HepG2 (cell line): Measurements from ENCODE around the gene GRK6. TPM values are rescaled to one million over a fixed set of nuclear protein-coding genes. Genes with fewer than 3 reads are reported as not detected.

ENCODE experiments used
- ATF4 ChIP-seq, 2 experiments: fragments of 450-650 bp in 1 of 2; sonication (generic) in 1 of 2; formaldehyde crosslinking; IDR thresholded peaks; 2 replicates each; pipeline versions ENCODE4 v1.5.0 to v1.8.0; 2020 to 2022; ENCODE audit warnings: mild to moderate bottlenecking in 1 of 2, missing genetic modification reagents in 1 of 2
- CBX1 ChIP-seq: IDR thresholded peaks from one replicate; pipeline ENCODE4 v1.6.1; 2016; ENCODE audit warnings: antibody characterized with exemption, low read depth
- CREBL2 ChIP-seq: sonication (generic); formaldehyde crosslinking; IDR thresholded peaks from 2 replicates; pipeline ENCODE4 v1.8.1; 2023; ENCODE audit warnings: missing genetic modification reagents, mild to moderate bottlenecking, borderline replicate concordance
- DNMT3B ChIP-seq: conservative IDR thresholded peaks from 2 replicates; pipeline ENCODE4 v1.6.1; 2016; ENCODE audit warnings: missing biosample characterization, control low read depth
- EP300 ChIP-seq, 3 experiments: sonication (generic) in 1 of 3; formaldehyde crosslinking in 1 of 3; IDR thresholded peaks; 2 replicates each; pipeline versions ENCODE4 v1.5.1 to v1.6.1; 2011 to 2020; ENCODE audit warnings: low read depth in 2 of 3, low read length in 2 of 3, borderline replicate concordance in 1 of 3, improper control_type of control experiment in 1 of 3, mild to moderate bottlenecking in 1 of 3, missing genetic modification reagents in 1 of 3, moderate library complexity in 1 of 3
- ETV5 ChIP-seq: IDR thresholded peaks from 2 replicates; pipeline ENCODE4 v1.6.1; 2018; ENCODE audit warnings: missing biosample characterization, missing genetic modification reagents, inconsistent platforms, borderline replicate concordance
- GMEB1 ChIP-seq: sonication (generic); formaldehyde crosslinking; IDR thresholded peaks from 2 replicates; pipeline ENCODE4 v1.5.1; 2020; ENCODE audit warnings: missing genetic modification reagents, mild to moderate bottlenecking, borderline replicate concordance
- IKZF4 ChIP-seq: sonication (generic); formaldehyde crosslinking; IDR thresholded peaks from 2 replicates; pipeline ENCODE4 v1.5.1; 2020; ENCODE audit warnings: borderline replicate concordance, mild to moderate bottlenecking, low read depth, missing genetic modification reagents; ENCODE audit errors: not compliant biosample characterization
- LCORL ChIP-seq, 2 experiments: fragments of 450-650 bp in 1 of 2; sonication (generic) in 1 of 2; formaldehyde crosslinking in 1 of 2; IDR thresholded peaks; 2 replicates each; pipeline versions ENCODE4 v1.5.0 to v1.6.1; 2017 to 2020; ENCODE audit warnings: antibody characterized with exemption in 1 of 2, missing genetic modification reagents in 1 of 2
- MAZ ChIP-seq, 2 experiments: sonication (generic) in 1 of 2; formaldehyde crosslinking in 1 of 2; IDR thresholded peaks; 2 replicates each; pipeline versions ENCODE4 v1.5.0 to v1.6.1; 2012 to 2020; ENCODE audit warnings: low read depth in 2 of 2, mild to moderate bottlenecking in 2 of 2, borderline replicate concordance in 1 of 2, improper control_type of control experiment in 1 of 2, low read length in 1 of 2, missing genetic modification reagents in 1 of 2, moderate library complexity in 1 of 2
- MXI1 ChIP-seq: IDR thresholded peaks from 3 replicates; pipeline ENCODE4 v1.6.1; 2012; ENCODE audit warnings: low read depth, low read length, inconsistent platforms, borderline replicate concordance
- PAWR ChIP-seq: sonication (generic); formaldehyde crosslinking; IDR thresholded peaks from 2 replicates; pipeline ENCODE4 v1.4.0; 2020; ENCODE audit warnings: missing genetic modification reagents, mild to moderate bottlenecking, borderline replicate concordance
- POLR2AphosphoS5 ChIP-seq: IDR thresholded peaks from 2 replicates; pipeline ENCODE4 v1.6.1; 2012; ENCODE audit warnings: low read depth, low read length
- TBP ChIP-seq: sonication (generic); formaldehyde crosslinking; IDR thresholded peaks from 2 replicates; pipeline ENCODE4 v1.5.0; 2020; ENCODE audit warnings: missing genetic modification reagents
- TEAD3 ChIP-seq: optimal IDR thresholded peaks from 2 replicates; pipeline ENCODE3; 2016; ENCODE audit warnings: borderline replicate concordance
- ZNF292 ChIP-seq: sonication (generic); formaldehyde crosslinking; IDR thresholded peaks from 2 replicates; pipeline ENCODE4 v1.8.1; 2022; ENCODE audit warnings: mild to moderate bottlenecking, low read depth, missing genetic modification reagents, borderline replicate concordance
- polyA plus RNA-seq, 8 experiments: library from polyadenylated mRNA; depleted of rRNA in 3 of 8; stranded (reverse) in 7 of 8; unstranded in 1 of 8; fragments of >200 nt; fragmentation: Illumina TruSeq in 4 of 8; extraction: Trizol in 4 of 8; gene quantifications; 2 replicates each; pipeline versions ENCODE4 v1.2.1 to v1.2.3, GENCODE V29; 2011 to 2016; ENCODE audit warnings: low read depth in 4 of 8, missing spikeins in 1 of 8, mixed read lengths in 1 of 8; ENCODE audit not compliant: insufficient read depth in 1 of 8
- total RNA-seq, 5 experiments: library from RNA; depleted of rRNA; stranded (reverse); fragments of >200 nt; fragmentation: Illumina TruSeq; extraction: Trizol; gene quantifications; 2 replicates each; pipeline ENCODE4 v1.2.3, GENCODE V29; 2016; ENCODE audit warnings: low read depth in 1 of 5

The GRK6 gene
- total and polyA plus RNA-seq, 2 of the 13 experiments (the other 11 are each of a cell fraction or from before 2014, with no cell fraction given) = 13.2 to 19.9 TPM

GRCh38 chr5:177409043-177409801 is 17.3 kb upstream of the GRK6 start, which contains the start of gene F12 (continued):
- no peak for TF ChIP-seq MAZ (IDR thresholded peaks at IDR 0.05; ENCODE audit: borderline replicate concordance, low read depth, low read length)
- peak; percentile 56; the same call in 1 of the 2 replicates for TF ChIP-seq MAZ (CRISPR knock-in tag; IDR thresholded peaks at IDR 0.05; ENCODE audit: low read depth)
- peak; percentile 62; the same call in 1 of the 2 replicates for TF ChIP-seq ETV5
- TF ChIP-seq IKZF4 = no peak
- TF ChIP-seq EP300 (IDR thresholded peaks at IDR 0.05; ENCODE audit: low read depth in 2 of 2, low read length in 2 of 2) = peak in 1 of 2 experiments; percentile 54; a peak in 1 of 4 replicates
- no peak for TF ChIP-seq EP300 (CRISPR knock-in tag; IDR thresholded peaks at IDR 0.05; ENCODE audit: borderline replicate concordance)
- TF ChIP-seq LCORL (IDR thresholded peaks at IDR 0.05) = no peak
- TF ChIP-seq LCORL (CRISPR knock-in tag; IDR thresholded peaks at IDR 0.05) = peak; percentile 67; the same call in 1 of the 2 replicates
- TF ChIP-seq TBP = no peak
- TF ChIP-seq TEAD3 (CRISPR knock-in tag) = peak; percentile 52
- TF ChIP-seq PAWR = no peak
- TF ChIP-seq ZNF292 (CRISPR knock-in tag) = peak; percentile 86; the same call in 1 of the 2 replicates
- TF ChIP-seq MXI1 = 0 out of 3 replicates have a peak, but pooled peaks have one; percentile 31
- TF ChIP-seq ATF4 (CRISPR knock-in tag; IDR thresholded peaks at IDR 0.05) = 0 out of 4 replicates have a peak, but pooled peaks of 1 of the 2 experiments have one; percentile 15
- TF ChIP-seq POLR2AphosphoS5 = peak; percentile 45; the same call in 1 of the 2 replicates
- no peak for TF ChIP-seq CBX1
- no peak for TF ChIP-seq DNMT3B (CRISPR knock-in tag)
- TF ChIP-seq CREBL2 (CRISPR knock-in tag) = no peak
- no peak; the same call in 1 of the 2 replicates for TF ChIP-seq GMEB1 (CRISPR knock-in tag)
